Fibroblast of skin of left quadriceps (primary cell): Measurements from ENCODE around the gene KCNJ9.
"Not testable (repeated sequence)": the region's sequence is repeated elsewhere in the genome, so short reads cannot be mapped to it uniquely, and the experiment has no call there.

ENCODE experiments used
- DNase-seq, 2 experiments: peaks; one replicate each; pipeline ENCODE4 v3.0.0-alpha.2; 2013; ENCODE audit warnings: low read depth in 2 of 2

KCNJ9 gene

DNA sequence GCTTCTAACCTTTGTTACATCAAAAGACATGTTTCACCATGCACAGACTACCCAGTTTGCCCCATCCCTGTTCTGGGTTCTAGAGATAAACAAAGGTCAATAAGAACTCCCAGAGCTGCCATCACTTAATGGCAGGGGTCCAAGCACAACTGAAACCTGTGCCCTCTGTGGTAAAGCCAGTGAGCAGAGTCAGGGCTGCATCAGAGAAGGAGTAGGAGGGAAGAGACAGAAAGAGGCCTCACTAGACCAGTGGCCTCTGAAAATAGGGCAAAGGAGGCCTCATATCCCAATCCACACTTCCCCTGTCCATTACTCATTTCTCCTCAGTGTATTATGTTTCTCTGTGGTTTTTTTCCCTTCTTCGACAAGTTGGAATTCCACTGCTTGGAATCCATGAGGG, 44.4 kb downstream of the KCNJ9 start:
- no peak for DNase-seq

DNA sequence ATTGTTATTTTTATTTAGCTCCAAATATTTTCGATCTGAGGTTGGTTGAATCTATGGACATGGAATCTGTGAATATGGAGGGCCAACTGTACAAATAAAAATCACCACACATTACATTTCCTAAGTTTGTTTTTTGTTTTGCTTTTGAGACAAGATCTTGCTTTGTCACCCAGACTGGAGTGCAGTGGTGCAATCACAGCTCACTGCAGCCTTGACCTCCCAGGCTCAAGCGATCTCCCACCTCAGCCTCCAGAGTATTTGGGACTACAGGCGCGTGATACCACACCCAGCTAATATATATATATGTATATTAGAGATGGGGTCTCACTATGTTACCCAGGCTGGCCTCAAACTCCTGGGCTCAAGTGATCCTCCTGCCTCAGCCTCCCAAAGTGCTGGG, 45.0 kb downstream of the KCNJ9 start:
- DNase-seq: not testable (repeated sequence)

DNA sequence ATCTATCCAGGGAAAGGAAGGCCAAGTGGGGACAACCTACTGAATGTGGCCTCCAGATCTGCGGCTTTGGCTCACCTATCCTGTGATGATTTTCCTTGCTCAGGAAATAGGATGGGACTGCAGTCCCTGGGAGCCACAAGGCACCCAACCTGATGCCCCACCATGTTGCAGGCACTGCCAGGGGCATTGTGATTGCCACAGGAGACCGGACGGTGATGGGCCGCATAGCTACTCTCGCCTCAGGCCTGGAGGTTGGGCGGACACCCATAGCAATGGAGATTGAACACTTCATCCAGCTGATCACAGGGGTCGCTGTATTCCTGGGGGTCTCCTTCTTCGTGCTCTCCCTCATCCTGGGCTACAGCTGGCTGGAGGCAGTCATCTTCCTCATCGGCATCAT, 46.0 kb downstream of the KCNJ9 start:
- no peak for DNase-seq

DNA sequence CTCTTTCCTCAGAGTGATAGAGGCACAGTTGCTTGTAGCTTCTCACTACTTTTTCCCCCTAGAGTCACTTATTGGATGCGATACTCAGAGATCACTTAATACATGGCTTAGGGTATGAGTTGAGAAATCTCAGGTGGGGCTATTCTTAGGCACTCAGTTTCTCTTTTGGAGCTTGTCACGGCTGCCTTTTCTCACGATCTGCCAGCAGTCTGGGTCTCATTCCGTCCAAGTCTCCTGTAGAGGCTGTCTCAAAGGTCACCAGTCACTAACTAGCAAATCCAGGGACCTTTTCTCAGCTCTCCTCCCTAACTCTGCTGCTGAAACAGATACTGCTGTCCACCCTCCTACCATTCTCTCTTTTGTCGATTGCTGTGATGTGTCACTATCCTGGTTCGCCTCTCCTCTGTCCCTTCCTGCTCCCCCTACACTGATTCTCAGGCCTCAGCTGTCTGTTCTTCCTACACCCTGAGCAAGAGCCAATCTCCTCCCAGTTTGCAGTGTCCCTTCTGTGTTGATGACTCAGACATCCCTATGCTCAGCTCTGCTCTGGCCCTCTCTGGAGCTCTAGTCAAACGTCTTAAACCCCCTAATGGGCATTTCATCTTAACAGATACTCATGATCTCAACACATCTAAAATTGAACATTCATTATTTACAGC, 46.7 kb downstream of the KCNJ9 start:
- no peak for DNase-seq

DNA sequence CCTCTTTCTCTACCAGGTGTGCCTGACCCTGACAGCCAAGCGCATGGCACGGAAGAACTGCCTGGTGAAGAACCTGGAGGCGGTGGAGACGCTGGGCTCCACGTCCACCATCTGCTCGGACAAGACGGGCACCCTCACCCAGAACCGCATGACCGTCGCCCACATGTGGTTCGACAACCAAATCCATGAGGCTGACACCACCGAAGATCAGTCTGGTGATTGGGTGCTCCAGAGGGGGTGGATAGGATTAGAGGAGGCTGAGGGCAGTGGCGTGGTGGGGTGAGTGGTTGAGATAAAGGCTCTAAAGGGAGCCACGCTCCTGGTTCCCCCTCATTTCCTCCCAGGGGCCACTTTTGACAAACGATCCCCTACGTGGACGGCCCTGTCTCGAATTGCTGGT, 47.3 kb downstream of the KCNJ9 start:
- no peak for DNase-seq

DNA sequence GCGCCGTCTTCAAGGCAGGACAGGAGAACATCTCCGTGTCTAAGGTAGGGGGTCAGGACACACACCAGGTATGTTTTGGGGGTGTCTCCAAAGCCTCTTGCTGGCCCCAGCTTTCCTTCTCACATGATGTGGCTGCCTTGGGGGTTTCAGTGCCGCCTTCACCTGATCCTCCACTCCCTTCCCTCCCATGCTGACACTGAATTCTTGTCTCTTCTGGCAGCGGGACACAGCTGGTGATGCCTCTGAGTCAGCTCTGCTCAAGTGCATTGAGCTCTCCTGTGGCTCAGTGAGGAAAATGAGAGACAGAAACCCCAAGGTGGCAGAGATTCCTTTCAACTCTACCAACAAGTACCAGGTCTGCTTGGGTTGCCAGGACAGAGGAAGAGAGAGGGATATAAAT, 47.7 kb downstream of the KCNJ9 start:
- no peak for DNase-seq

DNA sequence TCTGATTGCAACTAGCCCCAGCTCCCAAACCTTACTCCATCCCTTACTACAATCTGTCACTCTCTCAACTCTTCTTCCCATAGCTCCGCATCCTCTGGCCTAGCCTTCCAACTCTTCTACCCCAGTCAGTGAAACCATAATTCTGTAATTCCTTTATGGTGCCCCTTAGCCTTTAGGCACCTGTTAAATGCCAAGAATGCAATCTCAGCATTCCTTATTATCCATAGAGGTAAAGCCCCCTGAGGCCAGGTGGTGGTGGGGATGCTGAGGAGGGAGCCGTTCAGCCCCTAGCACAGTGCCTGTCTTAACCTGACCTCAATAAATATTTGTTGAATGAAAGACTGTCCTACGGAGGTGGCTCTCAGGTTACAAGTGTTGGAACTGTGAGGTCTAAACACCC, 48.2 kb downstream of the KCNJ9 start:
- DNase-seq: no peak

DNA sequence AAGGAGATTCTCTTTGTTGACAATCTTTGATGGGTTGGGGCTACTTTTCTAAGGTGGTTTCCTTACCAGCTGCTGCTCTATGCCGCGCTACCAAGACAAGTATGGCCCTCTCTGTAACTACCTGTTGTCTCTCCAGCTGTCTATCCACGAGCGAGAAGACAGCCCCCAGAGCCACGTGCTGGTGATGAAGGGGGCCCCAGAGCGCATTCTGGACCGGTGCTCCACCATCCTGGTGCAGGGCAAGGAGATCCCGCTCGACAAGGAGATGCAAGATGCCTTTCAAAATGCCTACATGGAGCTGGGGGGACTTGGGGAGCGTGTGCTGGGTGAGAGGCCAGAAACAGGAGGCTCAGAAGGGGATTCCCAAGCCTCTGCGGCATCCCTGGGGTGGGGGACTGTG, 48.6 kb downstream of the KCNJ9 start:
- DNase-seq: no peak

DNA sequence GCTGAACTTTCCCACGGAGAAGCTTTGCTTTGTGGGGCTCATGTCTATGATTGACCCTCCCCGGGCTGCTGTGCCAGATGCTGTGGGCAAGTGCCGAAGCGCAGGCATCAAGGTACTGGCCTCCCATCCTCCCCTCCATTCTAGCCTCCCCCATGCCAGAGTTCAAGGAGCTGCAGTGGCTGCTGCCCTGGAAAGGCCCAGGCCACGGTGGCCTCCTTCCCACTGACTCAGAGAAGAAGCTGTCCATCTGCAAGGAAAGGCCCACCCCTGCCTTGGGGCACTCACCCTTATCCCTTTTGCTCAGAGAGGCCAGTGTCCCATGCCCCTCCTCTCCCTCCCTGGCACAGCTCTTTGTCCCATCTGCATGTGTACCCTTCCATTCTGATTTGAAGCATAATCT, 49.1 kb downstream of the KCNJ9 start:
- DNase-seq: no peak

DNA sequence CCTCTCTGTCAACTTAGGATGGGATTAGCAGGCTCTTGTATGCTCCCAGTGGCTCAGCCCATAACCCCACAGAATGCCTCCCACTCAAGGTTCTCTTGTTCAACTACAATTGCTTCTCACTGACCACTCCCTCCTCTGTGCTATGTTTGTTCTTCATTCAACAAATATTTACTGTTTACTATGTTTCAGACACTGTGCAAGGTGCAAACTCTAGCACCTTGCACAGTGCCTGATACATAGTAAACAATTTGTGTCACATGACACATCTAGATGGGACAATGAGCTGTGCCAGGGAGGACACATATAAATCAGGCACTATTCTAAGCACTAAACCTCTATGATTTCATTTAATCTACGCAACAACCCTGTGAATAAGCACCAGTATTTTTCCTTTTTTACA, 49.6 kb downstream of the KCNJ9 start:
- no peak for DNase-seq

DNA sequence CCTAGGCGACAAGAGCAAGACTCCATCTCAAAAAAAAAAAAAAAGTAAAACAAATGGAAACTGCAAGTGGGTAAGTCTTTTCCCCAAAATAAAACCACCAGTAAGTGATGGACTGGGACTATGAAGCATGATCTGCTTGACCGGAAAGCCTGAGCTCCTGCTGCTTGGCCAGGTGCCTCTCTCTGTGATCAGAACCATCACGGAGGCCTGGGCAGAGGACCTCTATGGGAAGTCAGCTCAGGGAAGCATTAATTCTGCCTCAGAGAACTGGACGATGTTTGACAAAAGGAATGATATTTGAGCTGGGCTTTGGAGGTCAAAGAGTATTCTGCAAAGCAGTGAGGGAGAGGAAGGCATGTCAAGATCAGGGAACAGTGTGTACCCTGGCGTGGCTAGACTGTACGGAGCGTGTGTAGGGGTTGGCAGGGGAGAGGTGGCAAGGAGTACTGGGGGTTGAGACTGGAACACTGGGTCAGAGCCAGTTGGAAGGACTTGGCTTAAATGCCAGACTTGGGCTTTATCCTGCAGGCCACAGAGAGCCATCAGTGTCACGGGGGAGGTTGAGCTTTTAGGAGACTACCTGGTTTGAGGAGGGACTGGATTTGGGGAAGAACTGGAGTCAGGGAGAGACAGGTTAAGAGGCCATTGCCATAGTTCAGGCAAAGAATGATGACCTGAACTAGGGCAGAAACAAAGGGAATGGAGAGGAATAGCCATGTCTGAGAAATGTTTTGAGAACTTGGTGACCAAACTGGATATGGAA, 50.6 kb downstream of the KCNJ9 start:
- no peak for DNase-seq

DNA sequence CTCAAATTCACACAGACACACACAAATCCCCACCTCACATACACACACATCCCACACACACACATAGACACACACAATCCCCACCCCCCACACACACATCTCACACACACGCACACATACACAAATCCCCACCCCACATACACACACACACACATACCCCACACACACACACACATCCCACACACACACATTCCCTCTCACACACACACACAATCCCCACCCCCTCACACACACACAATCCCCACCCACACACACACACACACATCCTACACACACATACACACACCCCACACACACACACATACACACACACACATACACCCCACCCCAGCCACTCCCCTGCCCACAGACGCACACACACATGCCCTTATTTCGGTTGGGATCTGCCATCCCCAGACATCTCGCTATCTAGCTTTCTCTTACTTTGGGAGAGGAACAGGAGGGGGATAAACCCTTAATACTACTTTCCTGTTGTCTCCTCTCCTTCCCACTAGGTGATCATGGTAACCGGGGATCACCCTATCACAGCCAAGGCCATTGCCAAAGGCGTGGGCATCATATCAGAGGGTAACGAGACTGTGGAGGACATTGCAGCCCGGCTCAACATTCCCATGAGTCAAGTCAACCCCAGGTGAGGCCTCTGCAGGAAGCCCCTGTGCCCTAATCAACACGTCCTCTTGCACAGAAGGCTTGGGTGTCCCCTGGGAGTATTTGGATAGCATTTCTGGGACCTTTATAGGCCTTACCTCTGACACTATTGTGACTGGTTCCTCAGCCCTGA, 52.8 kb downstream of the KCNJ9 start:
- DNase-seq: no peak

DNA sequence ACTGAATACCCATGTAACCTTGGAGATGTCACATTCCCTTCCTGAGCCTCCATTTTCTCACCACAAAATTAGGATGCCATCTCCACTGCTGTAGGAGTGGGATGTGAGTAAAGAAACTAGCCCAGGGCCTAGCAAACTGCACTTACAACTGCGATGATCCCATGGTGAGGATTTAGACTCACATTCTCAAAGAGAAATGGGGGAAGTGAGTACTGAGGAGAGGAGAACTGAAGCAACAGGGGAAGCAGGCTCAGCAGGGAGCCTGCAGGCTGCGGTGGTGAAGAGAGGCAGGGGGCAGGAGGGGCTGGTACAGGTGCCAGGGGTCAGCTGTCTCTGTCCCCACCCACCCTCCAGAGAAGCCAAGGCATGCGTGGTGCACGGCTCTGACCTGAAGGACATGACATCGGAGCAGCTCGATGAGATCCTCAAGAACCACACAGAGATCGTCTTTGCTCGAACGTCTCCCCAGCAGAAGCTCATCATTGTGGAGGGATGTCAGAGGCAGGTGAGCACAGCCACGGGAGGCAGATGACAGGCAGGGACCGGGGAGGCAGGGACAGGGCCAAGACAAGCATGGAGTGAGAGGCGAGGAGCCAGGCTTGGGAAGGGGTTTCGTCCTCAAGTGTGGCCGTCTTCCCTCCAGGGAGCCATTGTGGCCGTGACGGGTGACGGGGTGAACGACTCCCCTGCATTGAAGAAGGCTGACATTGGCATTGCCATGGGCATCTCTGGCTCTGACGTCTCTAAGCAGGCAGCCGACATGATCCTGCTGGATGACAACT, 53.6 kb downstream of the KCNJ9 start:
- no peak for DNase-seq

DNA sequence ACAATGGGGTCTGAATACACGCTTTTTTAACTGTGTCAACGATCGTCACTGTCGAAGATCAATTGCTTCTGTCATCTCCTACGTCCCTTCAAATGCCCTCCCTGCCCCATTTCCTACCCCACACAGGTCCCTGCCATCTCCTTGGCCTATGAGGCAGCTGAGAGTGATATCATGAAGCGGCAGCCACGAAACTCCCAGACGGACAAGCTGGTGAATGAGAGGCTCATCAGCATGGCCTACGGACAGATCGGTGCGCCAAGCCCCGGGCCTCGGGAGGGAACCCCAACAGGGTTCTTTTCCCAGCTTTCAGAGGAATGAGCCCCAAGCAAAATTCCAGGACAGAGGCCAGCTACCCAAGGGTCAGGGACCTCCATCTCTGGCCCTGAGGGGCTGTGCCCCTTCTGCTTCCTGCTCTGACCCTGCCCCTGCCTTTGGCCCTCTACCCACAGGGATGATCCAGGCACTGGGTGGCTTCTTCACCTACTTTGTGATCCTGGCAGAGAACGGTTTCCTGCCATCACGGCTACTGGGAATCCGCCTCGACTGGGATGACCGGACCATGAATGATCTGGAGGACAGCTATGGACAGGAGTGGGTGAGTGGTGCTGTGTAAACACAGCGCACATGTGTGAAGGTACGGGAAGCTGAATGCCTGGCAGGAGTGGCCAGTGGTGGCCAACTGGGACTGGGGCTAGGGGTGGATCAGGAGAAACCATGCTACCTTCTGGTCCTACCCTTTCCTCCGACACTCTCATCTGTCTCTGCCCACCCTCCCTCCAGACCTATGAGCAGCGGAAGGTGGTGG, 55.0 kb downstream of the KCNJ9 start:
- no peak for DNase-seq

DNA sequence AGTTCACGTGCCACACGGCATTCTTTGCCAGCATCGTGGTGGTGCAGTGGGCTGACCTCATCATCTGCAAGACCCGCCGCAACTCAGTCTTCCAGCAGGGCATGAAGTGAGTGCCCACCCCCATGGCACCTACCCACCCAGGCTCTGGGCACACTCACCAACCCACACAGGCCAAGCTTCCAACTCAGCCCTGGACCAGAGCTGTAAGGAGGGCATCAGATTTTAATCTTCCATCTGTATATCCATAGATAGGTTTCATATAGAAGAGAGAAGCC, 55.5 kb downstream of the KCNJ9 start:
- DNase-seq: no peak

DNA sequence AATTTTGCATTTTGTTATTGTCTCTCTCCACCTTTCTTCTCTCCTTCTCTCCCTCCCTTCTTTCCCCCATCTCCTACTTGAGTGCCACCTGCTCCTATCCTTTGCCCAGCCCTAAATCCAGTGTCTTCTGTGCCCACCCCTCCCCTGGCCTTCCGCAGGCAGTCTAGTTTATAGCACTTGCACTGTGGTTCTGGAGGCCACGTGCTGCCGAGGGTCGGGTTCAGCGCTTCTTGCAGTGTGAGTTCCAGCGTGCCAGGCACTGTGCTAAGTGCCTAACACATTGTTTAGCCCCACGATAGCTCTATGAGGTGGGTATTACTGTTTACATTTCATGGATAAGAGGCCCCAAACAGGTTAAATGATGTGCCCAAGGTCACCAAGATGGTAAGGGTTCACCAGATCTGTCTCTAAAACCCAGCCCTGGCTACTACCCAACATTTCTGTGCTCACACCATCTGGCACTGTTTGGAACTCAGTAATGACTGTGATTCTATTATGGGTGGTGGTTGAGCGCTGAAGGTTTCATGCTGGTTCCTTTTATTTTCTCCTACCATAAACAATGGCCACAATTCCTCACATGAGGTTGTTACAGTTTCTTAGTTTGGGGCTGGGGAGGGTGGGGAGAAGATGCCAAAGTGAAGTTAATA, 56.0 kb downstream of the KCNJ9 start:
- DNase-seq: no peak

DNA sequence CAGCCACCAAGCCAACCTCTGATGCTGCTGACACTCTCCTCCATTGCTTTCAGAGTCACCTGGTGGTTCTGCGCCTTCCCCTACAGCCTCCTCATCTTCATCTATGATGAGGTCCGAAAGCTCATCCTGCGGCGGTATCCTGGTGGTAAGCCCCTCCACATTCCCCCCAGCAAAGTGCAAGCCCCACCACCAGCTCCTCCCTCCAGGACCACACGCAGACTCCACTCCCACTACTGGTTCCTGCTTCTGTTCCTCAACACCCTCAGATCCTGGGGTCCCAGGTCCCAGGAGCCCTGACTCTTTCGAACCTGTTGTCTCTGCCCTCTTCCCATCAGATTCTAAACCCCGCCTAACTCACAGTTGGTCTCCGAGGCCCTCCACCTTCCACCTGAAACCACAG, 58.5 kb downstream of the KCNJ9 start:
- DNase-seq: no peak
